GM19351 (cell line): ENCODE results near the gene ZNF18.

Source experiments
- ATAC-seq: cut with Tn5 transposase; IDR thresholded peaks from one replicate; pipeline ENCODE4 v1.9.1; 2021; ENCODE audit warnings: mild to moderate bottlenecking, moderate library complexity; ENCODE audit not compliant: unreplicated experiment

ZNF18 gene, protein sequence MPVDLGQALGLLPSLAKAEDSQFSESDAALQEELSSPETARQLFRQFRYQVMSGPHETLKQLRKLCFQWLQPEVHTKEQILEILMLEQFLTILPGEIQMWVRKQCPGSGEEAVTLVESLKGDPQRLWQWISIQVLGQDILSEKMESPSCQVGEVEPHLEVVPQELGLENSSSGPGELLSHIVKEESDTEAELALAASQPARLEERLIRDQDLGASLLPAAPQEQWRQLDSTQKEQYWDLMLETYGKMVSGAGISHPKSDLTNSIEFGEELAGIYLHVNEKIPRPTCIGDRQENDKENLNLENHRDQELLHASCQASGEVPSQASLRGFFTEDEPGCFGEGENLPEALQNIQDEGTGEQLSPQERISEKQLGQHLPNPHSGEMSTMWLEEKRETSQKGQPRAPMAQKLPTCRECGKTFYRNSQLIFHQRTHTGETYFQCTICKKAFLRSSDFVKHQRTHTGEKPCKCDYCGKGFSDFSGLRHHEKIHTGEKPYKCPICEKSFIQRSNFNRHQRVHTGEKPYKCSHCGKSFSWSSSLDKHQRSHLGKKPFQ

GRCh38 chr17:11997147-11997971 is at the start of gene ZNF18:
Gene ZNF18 (minus strand): TSS chr17:11997475. CDS start chr17:11992829, 4,646 bp downstream.
- peak; percentile 92 for ATAC-seq

DNA sequence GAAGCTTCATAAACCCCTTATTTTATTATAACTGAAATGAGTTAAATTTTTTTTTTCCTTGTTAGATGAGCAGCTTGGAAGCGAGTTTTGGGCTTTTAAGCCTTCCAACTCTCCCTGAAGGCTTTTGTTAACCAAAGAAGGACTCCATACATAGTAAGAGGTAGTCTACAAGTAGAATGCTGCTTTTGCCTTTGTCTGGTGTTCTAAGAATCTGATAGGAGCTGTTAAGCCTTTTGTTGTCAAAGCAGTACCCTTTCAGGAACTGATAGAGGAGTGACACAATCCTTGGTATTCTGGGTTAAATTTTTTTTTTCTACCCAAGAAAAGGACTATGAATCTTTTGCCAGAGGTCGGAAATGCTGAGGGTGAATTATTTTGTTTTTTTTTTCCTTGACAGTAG is 49.5 kb upstream of the ZNF18 start:
- no peak for ATAC-seq

GRCh38 chr17:12043702-12044101 is 46.4 kb upstream of the ZNF18 start:
- ATAC-seq = no peak

DNA sequence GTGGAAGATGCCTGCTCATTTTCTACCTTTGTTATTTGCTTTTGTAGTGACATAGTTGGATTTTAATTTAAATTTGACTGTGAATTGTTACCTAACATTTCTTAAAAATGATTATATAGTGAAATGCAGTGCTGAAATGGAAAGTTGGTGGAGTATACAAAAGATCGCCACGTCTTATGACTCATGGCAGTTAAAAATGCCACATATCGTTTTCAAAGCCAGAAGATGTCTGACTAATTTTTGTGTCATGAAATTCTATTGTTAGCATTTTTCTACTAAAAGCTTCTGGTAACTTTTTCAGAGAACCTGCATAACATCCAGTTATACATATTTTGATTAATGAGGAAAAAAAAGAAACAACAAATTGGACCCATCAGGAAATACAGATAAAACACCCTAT is 44.0 kb upstream of the ZNF18 start:
- ATAC-seq = no peak

DNA sequence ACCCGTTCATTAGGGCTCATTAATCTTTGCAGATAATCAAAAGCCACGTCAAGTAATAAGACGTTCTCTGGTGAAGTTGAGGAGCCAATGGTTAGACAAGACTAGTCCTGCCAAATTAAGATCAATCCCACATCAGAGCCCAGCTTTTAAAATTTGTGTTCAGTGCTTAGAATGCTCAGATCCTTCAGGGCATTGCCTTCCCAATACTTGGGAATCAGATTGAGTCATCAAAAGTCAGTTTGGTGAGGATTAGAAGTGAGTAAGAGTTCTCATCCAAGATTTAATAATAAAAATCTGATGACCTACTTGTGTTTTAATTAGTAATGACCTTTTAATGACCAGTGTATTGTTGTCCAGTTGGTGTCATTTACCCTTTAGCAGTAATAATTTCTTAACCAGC is 43.2 kb upstream of the ZNF18 start:
- ATAC-seq = no peak

GRCh38 chr17:12037970-12038369 is 40.7 kb upstream of the ZNF18 start:
- ATAC-seq = no peak

DNA sequence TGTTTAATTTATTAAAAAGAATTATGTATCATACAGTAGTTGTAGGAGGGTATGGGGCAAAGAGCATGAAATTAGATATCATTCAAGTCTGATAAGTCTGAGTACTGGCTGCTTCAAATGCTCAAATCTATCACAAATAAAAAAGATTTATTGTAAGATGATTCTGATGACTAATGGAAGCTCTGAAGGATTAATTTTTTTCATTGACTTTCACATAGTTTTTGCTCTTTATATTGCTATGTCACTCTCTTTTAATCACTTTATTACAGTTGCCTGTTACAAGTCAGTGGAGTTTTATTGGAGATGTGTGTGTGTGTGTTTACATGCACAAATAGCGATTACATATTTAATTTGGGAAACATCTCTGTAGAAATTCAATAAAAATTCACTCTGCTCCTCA is 38.4 kb upstream of the ZNF18 start:
- ATAC-seq = no peak

DNA sequence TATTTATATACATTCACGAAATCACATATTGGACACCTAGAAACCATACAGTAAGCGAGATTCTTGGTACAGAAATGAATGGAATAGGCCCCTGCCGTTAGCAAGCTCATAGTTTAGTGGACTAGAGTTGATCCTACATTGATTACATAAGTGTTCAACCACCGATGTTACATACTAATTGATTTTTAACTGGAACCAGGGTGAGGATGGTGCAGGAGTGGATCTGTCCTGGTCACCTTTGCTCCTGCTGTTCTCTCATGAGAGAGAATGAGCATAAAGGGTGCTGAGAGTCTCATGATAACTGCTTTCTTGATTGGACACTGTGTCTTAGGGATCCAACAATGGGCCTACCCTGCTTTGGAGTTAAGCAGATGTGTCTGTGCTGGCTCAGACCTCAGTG is 37.3 kb upstream of the ZNF18 start:
- ATAC-seq = no peak

DNA sequence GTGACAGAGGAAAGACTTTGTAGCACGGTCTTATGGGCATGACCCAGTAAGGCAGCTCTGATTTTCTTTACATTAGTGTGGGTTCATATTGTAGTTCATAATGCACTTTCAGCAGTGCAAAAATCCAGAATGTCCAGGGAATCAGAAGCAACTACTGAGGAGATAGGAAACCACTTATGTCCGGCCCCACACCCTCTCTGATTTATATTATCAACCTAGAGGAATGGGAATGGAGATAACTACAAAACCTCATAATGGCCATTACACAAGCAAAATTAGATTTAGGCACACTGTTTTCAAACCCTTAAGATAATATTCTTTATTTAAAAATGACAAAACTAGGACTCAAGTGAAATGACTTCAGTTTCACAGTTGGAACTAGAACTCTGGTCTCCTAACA is 31.3 kb upstream of the ZNF18 start:
- ATAC-seq = no peak

DNA sequence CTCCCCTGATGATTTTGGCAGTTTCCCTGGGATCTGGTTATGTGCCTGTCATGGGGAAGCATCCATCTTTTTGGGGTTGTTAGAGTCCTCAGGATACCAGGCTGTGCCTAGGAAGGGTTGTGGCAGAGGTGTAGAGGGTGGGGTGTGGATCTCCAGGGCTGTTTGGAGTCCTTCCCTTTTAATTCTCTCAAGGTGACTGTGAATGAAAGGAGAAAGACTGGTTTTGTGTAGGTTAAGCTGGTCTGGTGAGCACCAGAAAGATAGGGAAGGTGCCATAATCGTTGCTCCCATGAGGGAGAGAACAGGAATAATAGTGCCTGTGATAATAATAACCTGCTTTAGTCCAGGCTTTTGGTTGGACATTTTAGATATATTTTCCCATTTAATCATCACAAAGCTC is 30.4 kb upstream of the ZNF18 start:
- ATAC-seq = no peak

DNA sequence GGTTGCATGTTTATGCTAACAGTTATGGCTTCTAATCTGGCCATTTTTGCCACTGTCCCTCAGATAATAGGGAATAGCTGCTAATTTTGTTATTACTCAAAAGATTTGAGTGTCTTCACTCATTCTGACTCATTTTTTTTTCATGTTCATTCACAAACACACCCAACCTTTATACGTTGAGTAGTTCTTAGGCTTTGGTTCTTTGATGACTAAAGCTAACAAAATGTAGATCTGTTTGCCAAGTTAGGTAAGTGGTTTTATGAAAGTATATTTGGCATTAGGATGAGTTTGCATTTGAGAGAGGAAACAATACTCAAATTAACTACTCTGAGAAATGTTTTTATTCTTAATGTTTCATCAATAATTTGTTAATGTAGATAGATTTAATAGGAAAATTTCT is 27.1 kb upstream of the ZNF18 start:
- ATAC-seq = no peak

- no peak for ATAC-seq
These were observed 25.0 kb upstream of the ZNF18 start for GRCh38 chr17:12022310-12022709.

GRCh38 chr17:12021623-12022140 is 24.4 kb upstream of the ZNF18 start:
- no peak for ATAC-seq

GRCh38 chr17:12020642-12021622 is 23.7 kb upstream of the ZNF18 start, which contains the start of gene MAP2K4:
Gene MAP2K4 (plus strand): TSS chr17:12020877. CDS start chr17:12020887, 10 bp downstream.
- ATAC-seq = peak; percentile 90

- ATAC-seq = no peak
These were observed 10.2 kb upstream of the ZNF18 start for GRCh38 chr17:12007466-12007865.

DNA sequence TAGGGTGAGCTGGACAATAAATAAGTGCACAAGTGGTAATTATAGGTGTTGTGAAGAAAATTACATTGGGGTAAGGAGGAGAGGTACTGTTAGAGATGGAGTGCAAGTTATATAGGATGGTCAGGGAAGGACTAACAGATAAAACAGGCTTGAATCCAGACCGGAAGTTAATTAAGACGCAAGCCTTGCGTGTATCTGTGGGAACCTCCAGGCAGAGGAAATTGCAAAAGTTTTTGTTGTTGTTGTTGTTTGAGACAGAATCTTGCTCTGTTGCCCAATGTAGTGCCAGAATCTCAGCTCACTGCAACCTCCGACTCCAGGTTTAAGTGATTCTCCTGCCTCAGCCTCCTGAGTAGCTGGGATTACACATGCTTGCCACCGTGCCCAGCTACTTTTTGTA is 2.4 kb upstream of the ZNF18 start:
- no peak for ATAC-seq

DNA sequence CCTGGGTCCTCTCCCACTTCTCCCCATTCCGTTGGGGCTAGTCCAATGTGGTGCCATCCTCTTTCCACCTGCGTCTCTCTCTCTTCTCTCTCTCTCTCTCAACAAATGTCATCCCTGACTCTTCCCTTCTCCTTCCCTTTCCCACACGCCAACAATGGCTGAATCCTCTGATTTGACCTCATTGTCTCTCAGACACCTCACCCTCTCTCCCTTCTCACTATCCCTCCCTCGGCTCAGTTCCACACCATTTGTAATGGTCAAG is 628 bp upstream of the ZNF18 start:
- no peak for ATAC-seq

DNA sequence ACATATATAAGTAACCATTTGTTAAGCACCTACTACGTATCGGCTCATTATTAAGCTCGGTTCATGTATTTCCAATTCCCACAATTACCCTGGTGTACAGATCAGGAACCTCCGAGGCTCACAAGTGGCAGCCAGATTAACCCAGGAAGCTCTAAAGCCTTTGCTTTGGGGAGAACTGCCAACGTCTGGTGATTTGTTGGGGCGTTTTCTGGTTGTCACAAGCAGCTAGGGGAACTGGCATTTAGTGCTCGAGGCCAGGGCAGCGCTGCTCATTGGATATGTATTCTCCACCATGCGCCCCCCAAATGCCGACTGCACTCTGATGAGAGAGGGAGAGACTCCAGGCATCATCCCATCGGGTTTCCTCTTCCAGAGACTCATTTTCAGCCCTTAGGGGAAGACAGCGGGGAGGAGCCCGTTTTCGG is 541 bp downstream of the ZNF18 start:
- ATAC-seq = peak; percentile 48

DNA sequence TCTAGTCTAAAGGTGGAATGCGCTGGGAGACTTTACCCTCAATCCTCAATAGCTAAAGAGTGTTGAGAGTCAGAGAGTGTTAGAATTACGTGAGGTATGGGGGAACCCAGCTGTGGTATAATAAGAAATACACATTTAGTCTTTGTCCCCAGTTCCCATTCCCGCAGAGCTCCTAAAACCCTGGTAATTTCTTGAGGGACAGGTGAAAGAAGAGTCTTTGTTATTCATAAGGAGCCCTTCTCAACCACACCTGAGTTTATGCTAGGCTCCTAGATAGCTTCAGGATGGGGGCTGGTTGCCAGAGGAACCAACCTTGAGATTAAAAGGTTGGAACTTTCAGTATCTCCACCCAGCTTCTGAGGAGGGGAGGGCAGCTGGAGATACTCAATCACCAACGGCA is 5.8 kb downstream of the ZNF18 start:
- no peak for ATAC-seq

- no peak for ATAC-seq
These were observed 6.8 kb downstream of the ZNF18 start for GRCh38 chr17:11990363-11990983.
